Measurements from ENCODE around the gene GPX3.

GPX3 gene

DNA sequence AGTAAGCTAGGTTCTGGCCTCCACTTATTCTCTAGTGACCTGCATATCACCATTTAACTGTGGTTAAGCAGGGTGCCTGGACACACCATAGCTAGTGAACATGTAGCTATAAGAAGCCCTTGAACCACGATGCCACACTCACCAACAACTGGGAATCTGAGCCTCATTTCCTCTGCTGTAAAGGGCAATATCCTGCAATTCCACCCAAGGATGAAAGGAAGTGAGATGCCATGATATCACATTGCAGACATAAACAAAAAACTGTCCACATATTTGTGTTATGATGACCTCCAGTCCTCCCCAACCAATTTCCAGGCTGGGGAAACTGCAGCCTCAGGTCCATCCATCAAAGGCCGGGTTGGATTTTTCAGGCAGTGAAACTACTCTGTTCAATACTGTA is 50.1 kb downstream of the GPX3 start:
- no peak for TF ChIP-seq TAF1 (IDR thresholded peaks at IDR 0.05; ENCODE audit: borderline replicate concordance, insufficient read depth, low read length)
- TF ChIP-seq FOXP2 (optimal IDR thresholded peaks at IDR 0.05; ENCODE audit: borderline replicate concordance, extremely low read depth, extremely low read length, insufficient read depth): no peak
- TF ChIP-seq REST (IDR thresholded peaks at IDR 0.05; ENCODE audit: insufficient read depth in 1 of 2, low read depth in 2 of 2, low read length in 2 of 2): no peak
- TF ChIP-seq POLR2AphosphoS5 (IDR thresholded peaks at IDR 0.05; ENCODE audit: low read depth, low read length): no peak
- no peak for TF ChIP-seq SIN3A (IDR thresholded peaks at IDR 0.05; ENCODE audit: borderline replicate concordance, insufficient read depth, low read length)

DNA sequence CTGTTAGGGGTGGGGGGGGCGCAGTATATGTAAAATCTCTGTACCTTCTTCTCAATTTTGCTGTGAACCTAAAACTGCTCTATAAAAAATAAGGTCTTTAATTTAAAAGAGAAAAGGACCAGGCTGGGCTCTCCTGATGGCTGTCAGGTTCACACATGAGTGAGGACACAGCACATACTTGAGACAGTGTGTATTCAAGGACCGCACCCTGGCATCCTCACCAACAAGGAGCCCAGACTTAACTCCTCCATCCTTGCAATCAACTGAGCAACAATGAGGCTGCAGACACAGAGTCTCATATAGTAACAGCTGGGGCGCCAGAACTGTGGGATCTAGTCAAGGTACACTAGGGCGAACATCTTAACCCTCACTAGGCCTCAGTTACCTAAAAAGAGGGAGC is 50.6 kb downstream of the GPX3 start:
- TF ChIP-seq TAF1 (IDR thresholded peaks at IDR 0.05; ENCODE audit: borderline replicate concordance, insufficient read depth, low read length): no peak
- TF ChIP-seq POLR2AphosphoS5 (IDR thresholded peaks at IDR 0.05; ENCODE audit: low read depth, low read length): no peak

DNA sequence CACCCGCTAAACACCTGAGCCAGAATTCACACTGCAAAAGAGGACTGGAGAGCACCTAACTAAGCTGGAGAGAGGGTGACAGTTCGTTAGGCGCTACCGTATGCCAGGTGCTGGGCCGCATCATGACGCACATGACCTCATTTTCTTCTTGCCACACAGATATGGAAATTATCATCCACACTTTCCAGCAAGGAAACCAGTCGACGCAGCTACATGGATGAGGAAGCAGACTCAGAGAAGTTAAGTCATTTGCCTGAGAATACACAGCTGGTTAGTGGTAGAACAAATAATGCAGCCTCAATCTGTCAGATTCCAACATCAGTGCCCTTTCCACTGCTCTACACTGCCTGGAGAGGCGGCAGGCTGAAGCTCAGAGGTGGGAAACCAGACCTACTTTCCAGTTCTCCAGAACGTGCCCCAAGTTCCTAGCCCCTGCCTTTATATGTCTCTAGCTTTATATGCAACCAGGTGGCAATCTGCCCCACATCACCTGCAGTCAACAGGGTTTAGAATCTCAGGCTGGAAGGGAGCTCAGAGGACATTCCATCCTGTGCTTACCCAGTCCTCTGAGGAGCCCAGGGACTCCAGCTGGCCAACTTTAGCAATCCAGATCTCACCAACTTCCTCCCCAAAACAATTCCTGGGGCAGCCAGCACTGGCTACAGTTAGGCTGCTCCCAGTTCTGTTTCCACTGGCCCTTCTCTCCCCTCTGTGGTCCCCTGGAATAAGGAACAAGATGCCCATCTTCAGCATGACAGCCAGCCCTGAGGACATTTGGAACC is 51.6 kb downstream of the GPX3 start:
- no peak for TF ChIP-seq SIN3A (IDR thresholded peaks at IDR 0.05; ENCODE audit: borderline replicate concordance, insufficient read depth, low read length)
- TF ChIP-seq REST (IDR thresholded peaks at IDR 0.05; ENCODE audit: insufficient read depth in 1 of 2, low read depth in 2 of 2, low read length in 2 of 2): no peak
- TF ChIP-seq TAF1 (IDR thresholded peaks at IDR 0.05; ENCODE audit: borderline replicate concordance, insufficient read depth, low read length): no peak
- TF ChIP-seq FOXP2 (optimal IDR thresholded peaks at IDR 0.05; ENCODE audit: borderline replicate concordance, extremely low read depth, extremely low read length, insufficient read depth): no peak
- no peak for TF ChIP-seq POLR2AphosphoS5 (IDR thresholded peaks at IDR 0.05; ENCODE audit: low read depth, low read length)

GRCh38 chr5:151072630-151073025 is 52.2 kb downstream of the GPX3 start:
- TF ChIP-seq REST (IDR thresholded peaks at IDR 0.05; ENCODE audit: insufficient read depth in 1 of 2, low read depth in 2 of 2, low read length in 2 of 2): no peak
- no peak for TF ChIP-seq FOXP2 (optimal IDR thresholded peaks at IDR 0.05; ENCODE audit: borderline replicate concordance, extremely low read depth, extremely low read length, insufficient read depth)
- TF ChIP-seq TAF1 (IDR thresholded peaks at IDR 0.05; ENCODE audit: borderline replicate concordance, insufficient read depth, low read length): no peak
- TF ChIP-seq SIN3A (IDR thresholded peaks at IDR 0.05; ENCODE audit: borderline replicate concordance, insufficient read depth, low read length): no peak
- no peak for TF ChIP-seq POLR2AphosphoS5 (IDR thresholded peaks at IDR 0.05; ENCODE audit: low read depth, low read length)

DNA sequence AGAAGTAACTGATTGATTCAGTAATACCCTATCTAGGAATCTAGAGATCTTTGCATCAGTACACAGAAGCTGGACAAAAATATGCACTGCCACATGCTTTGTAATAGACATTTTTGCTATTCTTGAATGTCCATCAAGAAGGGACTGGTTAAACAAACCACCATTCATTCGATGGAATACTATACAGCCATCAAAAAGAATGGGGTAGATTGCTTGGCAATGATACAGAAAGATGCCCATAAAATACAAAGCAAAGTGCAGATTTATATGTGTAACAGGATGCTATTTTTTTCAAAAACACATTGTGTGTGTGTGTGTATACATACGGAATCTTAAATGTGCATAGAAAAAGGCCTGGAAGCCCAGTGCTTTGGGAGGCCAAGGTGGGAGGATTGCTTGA is 52.9 kb downstream of the GPX3 start:
- TF ChIP-seq SIN3A (IDR thresholded peaks at IDR 0.05; ENCODE audit: borderline replicate concordance, insufficient read depth, low read length) (no peak), POLR2AphosphoS5 (IDR thresholded peaks at IDR 0.05; ENCODE audit: low read depth, low read length) (no peak), REST (IDR thresholded peaks at IDR 0.05; ENCODE audit: insufficient read depth in 1 of 2, low read depth in 2 of 2, low read length in 2 of 2) (no peak)

Data from PFSK-1 (cell line).